Rectal smooth muscle tissue (tissue), 1 donor: Measurements from ENCODE around the gene PLCG1.

Source experiments
- H3K27ac ChIP-seq: one replicate; pipeline ENCODE4 v1.7.0; 2013; ENCODE audit warnings: low read depth, low read length, inconsistent platforms
- H3K27me3 ChIP-seq: one replicate; pipeline ENCODE4 v1.7.0; 2013; ENCODE audit warnings: low read length; ENCODE audit not compliant: control insufficient read depth, insufficient read depth
- H3K36me3 ChIP-seq: one replicate; pipeline ENCODE4 v1.7.0; 2013; ENCODE audit warnings: low read length; ENCODE audit not compliant: control insufficient read depth, insufficient read depth
- H3K4me1 ChIP-seq: one replicate; pipeline ENCODE4 v1.7.0; 2013; ENCODE audit warnings: low read length; ENCODE audit not compliant: control insufficient read depth, insufficient read depth
- H3K4me3 ChIP-seq: one replicate; pipeline ENCODE4 v1.7.0; 2013; ENCODE audit warnings: low read length
- H3K9ac ChIP-seq: one replicate; pipeline ENCODE4 v1.7.0; 2013; ENCODE audit warnings: low read length

Gene PLCG1

GRCh38 chr20:41204304-41205265 lies 67.2 kb downstream of the PLCG1 start:
- no peak overlapping the region for H3K27ac ChIP-seq
- H3K4me3 ChIP-seq: no peak overlapping the region
- no peaks in the 10 kb centered on the region for H3K4me1 ChIP-seq
- H3K9ac ChIP-seq: no peak overlapping the region
- peaks cover 8% of the 10 kb centered on the region for H3K36me3 ChIP-seq
- no peaks in the 10 kb centered on the region for H3K27me3 ChIP-seq

DNA sequence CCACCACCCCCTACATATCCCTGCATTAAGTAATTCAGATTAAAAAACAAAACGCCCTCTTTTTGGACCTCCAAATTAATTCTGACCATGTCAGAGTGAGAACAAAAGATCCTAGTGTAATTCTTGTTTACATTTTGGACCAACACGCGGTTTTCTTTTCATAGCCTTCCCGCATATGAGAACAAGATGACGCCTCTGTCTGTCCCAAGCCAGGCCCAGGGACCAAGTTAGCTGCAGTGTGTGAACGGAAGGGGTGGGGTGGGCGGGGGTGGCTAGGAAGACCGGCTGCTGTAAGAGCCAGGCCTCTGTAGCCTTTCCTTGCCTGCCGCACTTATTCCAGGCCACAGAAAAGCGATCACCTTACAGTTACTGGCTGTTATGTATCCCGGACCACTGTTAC lies 68.0 kb downstream of the PLCG1 start:
- H3K4me3 ChIP-seq: no peak overlapping the region
- H3K9ac ChIP-seq: no peak overlapping the region
- no peak overlapping the region for H3K27ac ChIP-seq
- H3K36me3 ChIP-seq: peaks cover 8% of the 10 kb centered on the region
- no peaks in the 10 kb centered on the region for H3K27me3 ChIP-seq
- no peaks in the 10 kb centered on the region for H3K4me1 ChIP-seq

DNA sequence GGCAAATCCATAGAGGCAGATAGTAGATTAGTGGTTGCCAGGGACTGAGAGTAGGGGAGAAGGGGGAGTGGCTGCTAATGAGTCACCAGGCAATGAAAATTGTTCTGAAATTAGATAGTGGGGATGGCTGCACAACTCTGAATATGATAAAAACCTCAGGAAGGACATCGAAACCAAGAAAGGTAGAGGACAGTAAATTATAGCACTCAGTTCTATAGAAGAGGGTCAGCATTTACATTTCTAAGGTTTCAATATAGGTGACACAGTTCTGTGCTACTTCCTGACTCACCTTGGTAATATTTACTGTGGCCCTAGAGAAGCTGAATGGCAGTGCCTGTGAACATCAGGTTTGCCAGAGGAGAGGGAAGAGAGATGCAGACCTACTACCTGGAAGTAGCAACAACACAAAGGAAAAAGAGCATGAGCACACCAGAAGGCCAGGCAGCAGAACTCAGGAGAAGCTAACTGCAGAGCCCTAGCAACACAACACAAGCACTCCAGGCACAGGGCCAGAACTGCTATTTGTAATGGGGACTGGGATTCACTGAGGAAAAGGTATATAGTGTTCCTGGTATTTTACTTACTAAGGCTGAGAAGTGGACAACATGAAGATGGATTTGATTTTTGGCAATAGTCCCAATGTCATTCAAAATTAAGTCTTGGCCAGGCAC lies 75.9 kb downstream of the PLCG1 start:
- Histone ChIP-seq H3K27me3 (no peaks in the 10 kb centered on the region), H3K9ac (no peak overlapping the region), H3K4me1 (no peaks in the 10 kb centered on the region), H3K4me3 (no peak overlapping the region), H3K27ac (no peak overlapping the region), H3K36me3 (no peaks in the 10 kb centered on the region)

DNA sequence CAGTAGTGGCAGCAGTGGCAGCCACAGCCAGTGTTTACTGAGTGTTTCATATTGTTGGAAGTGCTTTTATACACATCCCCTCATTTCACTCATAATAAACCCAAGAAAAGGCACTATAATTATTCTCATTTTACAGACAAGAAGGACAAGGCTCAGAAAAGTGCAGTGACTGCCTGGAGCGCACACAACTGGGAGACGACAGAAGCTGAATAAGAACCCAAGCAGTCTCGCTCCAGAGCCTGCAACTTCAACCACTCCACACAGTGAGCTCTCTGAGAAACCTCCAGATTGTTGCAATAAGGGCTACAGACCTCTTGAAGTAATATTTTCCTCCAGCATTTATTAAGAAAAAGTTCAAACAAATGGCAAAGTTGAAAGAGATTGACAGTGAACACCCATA lies 76.9 kb downstream of the PLCG1 start:
- H3K27me3 ChIP-seq: no peaks in the 10 kb centered on the region
- no peak overlapping the region for H3K27ac ChIP-seq
- H3K9ac ChIP-seq: no peak overlapping the region
- H3K4me3 ChIP-seq: no peak overlapping the region
- no peaks in the 10 kb centered on the region for H3K36me3 ChIP-seq
- H3K4me1 ChIP-seq: no peaks in the 10 kb centered on the region

DNA sequence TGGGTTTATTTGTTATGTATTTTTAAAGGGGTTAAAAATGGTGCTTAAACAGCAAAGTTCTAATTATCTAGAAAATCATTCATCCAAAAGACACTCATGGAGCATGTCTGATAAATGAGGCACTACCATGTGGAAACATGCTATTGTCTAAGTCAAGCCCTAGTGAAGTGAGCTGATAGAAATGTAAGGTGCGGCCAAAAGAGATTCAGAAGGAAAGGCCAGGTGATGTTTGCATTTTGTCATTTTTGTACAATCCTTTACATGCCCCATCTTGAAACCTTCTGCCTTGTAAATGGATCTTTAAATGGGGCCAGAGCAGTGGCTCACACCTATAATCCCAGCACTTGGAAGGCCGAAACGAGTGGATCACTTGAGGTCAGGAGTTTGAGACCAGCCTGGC lies 77.3 kb downstream of the PLCG1 start:
- H3K9ac ChIP-seq: no peak overlapping the region
- H3K4me1 ChIP-seq: no peaks in the 10 kb centered on the region
- H3K27ac ChIP-seq: no peak overlapping the region
- H3K27me3 ChIP-seq: no peaks in the 10 kb centered on the region
- H3K36me3 ChIP-seq: no peaks in the 10 kb centered on the region
- no peak overlapping the region for H3K4me3 ChIP-seq

DNA sequence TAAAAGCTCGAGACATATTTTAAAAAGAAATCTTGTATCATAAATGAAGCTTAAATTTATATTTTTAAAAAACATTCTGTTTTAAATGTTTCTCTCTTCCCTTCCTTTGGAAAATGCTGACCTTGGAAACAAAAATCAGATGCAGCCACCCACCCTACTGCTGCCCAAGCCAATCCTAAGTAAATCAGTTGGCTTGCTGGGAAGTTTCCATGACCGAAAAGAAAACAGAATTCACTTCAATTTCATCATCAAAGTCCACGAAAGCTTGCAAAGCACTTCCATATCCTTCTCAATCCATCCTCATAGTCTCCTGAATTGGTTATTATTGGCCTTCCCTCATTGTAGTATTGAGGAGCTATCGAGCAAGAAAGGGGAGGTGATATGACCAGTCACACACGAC lies 80.1 kb downstream of the PLCG1 start:
- Histone ChIP-seq H3K4me3 (no peak overlapping the region), H3K27me3 (no peaks in the 10 kb centered on the region), H3K27ac (no peak overlapping the region), H3K9ac (no peak overlapping the region), H3K36me3 (no peaks in the 10 kb centered on the region), H3K4me1 (peaks cover 7% of the 10 kb centered on the region)

- H3K4me1 ChIP-seq: peaks cover 8% of the 10 kb centered on the region
- H3K9ac ChIP-seq: no peak overlapping the region
- H3K27ac ChIP-seq: no peak overlapping the region
Observed at GRCh38 chr20:41218466-41218865, 81.1 kb downstream of the PLCG1 start.

GRCh38 chr20:41219824-41220223 lies 82.5 kb downstream of the PLCG1 start:
- Histone ChIP-seq H3K9ac (no peak overlapping the region), H3K4me1 (peaks cover 8% of the 10 kb centered on the region), H3K36me3 (no peaks in the 10 kb centered on the region), H3K27me3 (no peaks in the 10 kb centered on the region), H3K4me3 (no peak overlapping the region), H3K27ac (no peak overlapping the region)

More at GRCh38 chr20:41218466-41218865, 81.1 kb downstream of the PLCG1 start:
- Histone ChIP-seq H3K36me3 (no peaks in the 10 kb centered on the region), H3K27me3 (no peaks in the 10 kb centered on the region), H3K4me3 (no peak overlapping the region)

DNA sequence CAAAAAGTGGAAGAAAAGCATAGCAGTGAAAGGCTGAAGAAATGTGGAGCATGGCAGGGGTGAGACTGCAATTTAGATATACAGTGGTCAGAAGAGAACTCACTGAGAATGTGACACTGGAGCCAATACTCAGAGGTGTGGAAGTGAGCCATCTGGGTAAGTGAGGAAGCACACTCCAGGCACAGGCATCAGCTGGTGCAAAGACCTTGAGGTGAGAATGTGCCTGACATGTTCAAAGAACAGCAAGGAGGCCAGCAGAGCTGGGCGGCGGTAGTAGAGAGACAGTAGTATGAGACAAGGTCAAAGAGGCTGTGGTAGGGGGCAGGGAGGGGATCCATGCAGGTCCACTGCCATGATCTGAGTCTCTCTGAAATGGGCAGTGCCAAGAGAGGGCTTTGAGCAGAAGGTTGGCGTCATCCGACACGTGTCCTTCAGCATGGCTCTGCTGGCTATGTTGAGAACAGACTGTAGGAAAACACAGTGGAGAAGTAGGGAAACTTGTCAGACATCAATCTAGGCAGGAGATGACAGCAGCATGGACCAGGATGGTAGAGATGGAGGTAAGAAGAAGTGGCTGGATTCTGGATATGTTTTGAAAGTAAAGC lies 84.4 kb downstream of the PLCG1 start:
- Histone ChIP-seq H3K27ac (no peak overlapping the region), H3K4me3 (no peak overlapping the region), H3K27me3 (no peaks in the 10 kb centered on the region), H3K4me1 (peaks cover 8% of the 10 kb centered on the region), H3K9ac (no peak overlapping the region), H3K36me3 (no peaks in the 10 kb centered on the region)

- Histone ChIP-seq H3K4me1 (peaks cover 8% of the 10 kb centered on the region), H3K27ac (no peak overlapping the region)
Observed at GRCh38 chr20:41222296-41222695, 85.0 kb downstream of the PLCG1 start.

DNA sequence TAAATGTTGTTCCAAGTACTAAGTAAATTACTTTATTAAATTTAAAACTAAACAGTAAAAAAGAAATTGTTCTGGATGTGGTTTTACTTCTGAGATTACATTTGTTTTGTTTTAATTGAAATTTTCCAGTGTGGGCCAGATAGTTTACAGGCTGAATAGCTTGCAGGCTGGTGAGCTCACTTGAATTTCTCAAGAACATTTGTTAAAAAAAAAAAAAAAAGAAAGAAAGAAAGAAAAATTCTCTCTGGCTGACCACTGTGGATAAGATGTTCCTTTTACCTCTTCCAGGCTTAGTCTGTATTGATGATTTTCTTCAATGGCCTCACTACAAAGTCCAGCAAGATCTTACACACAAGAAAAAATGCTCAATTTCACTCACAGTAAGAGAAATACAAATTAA lies 85.4 kb downstream of the PLCG1 start:
- H3K27me3 ChIP-seq: no peaks in the 10 kb centered on the region
- no peak overlapping the region for H3K4me3 ChIP-seq
- H3K36me3 ChIP-seq: no peaks in the 10 kb centered on the region
- H3K27ac ChIP-seq: peak overlapping the region; percentile 3
- no peak overlapping the region for H3K9ac ChIP-seq
- peaks cover 8% of the 10 kb centered on the region for H3K4me1 ChIP-seq

More at GRCh38 chr20:41222296-41222695, 85.0 kb downstream of the PLCG1 start:
- no peaks in the 10 kb centered on the region for H3K27me3 ChIP-seq
- H3K9ac ChIP-seq: no peak overlapping the region
- H3K36me3 ChIP-seq: no peaks in the 10 kb centered on the region
- H3K4me3 ChIP-seq: no peak overlapping the region

- Histone ChIP-seq H3K4me3 (no peak overlapping the region), H3K4me1 (peaks cover 8% of the 10 kb centered on the region), H3K9ac (no peak overlapping the region), H3K36me3 (no peaks in the 10 kb centered on the region), H3K27ac (peak overlapping the region; percentile 3), H3K27me3 (no peaks in the 10 kb centered on the region)
Observed at GRCh38 chr20:41223112-41223511, 85.8 kb downstream of the PLCG1 start.
